ENCODE measurements around the gene GRIA4.
"Not testable (repeated sequence)": the region's sequence is repeated elsewhere in the genome, so short reads cannot be mapped to it uniquely, and the experiment has no call there.

GRIA4 gene

GRCh38 chr11:105723269-105723668 lies 113.4 kb downstream of the GRIA4 start:
- no peak for DNase-seq

- no peak for DNase-seq
These were observed 122.7 kb downstream of the GRIA4 start for GRCh38 chr11:105732611-105733010.

- no peak for DNase-seq
These were observed 124.6 kb downstream of the GRIA4 start for GRCh38 chr11:105734426-105734825.

GRCh38 chr11:105738251-105738650 lies 128.4 kb downstream of the GRIA4 start:
- DNase-seq: no peak

GRCh38 chr11:105738986-105739795 lies 129.3 kb downstream of the GRIA4 start:
- DNase-seq: no peak

GRCh38 chr11:105740164-105740903 lies 130.5 kb downstream of the GRIA4 start:
- DNase-seq: no peak

GRCh38 chr11:105741488-105742020 lies 131.7 kb downstream of the GRIA4 start:
- no peak for DNase-seq

- DNase-seq: no peak
These were observed 144.4 kb downstream of the GRIA4 start for GRCh38 chr11:105754260-105754659.

GRCh38 chr11:105754716-105755115 lies 144.8 kb downstream of the GRIA4 start:
- DNase-seq: no peak

- no peak for DNase-seq
These were observed 147.2 kb downstream of the GRIA4 start for GRCh38 chr11:105757107-105757506.

- DNase-seq: no peak
These were observed 153.7 kb downstream of the GRIA4 start for GRCh38 chr11:105763594-105763993.

- no peak for DNase-seq
These were observed 158.1 kb downstream of the GRIA4 start for GRCh38 chr11:105767931-105768330.

GRCh38 chr11:105769627-105770026 lies 159.8 kb downstream of the GRIA4 start:
- DNase-seq: no peak

- DNase-seq: not testable (repeated sequence)
These were observed 163.6 kb downstream of the GRIA4 start for GRCh38 chr11:105773452-105773851.

- no peak for DNase-seq
These were observed 165.0 kb downstream of the GRIA4 start for GRCh38 chr11:105774899-105775298.

- DNase-seq: no peak
These were observed 171.1 kb downstream of the GRIA4 start for GRCh38 chr11:105780781-105781525.

- no peak for DNase-seq
These were observed 171.9 kb downstream of the GRIA4 start for GRCh38 chr11:105781807-105782206.

GRCh38 chr11:105783216-105783615 lies 173.3 kb downstream of the GRIA4 start:
- DNase-seq: no peak

GRCh38 chr11:105785850-105786249 lies 176.0 kb downstream of the GRIA4 start:
- DNase-seq: not testable (repeated sequence)

GRCh38 chr11:105786741-105787140 lies 176.9 kb downstream of the GRIA4 start:
- no peak for DNase-seq

GRCh38 chr11:105789579-105790420 lies 179.9 kb downstream of the GRIA4 start:
- DNase-seq: no peak

GRCh38 chr11:105790840-105791239 lies 181.0 kb downstream of the GRIA4 start:
- DNase-seq: no peak

All from stimulated activated CD4-positive, alpha-beta T cell treated with anti-CD3 and anti-CD28 coated beads, Interleukin-4, amount 100 ng/mL, for 1 hour (primary cell).